HUDEP-2 (cell line): ENCODE results near the gene PCDHGA2.

Experiments
- DNase-seq, 76 experiments: peaks; one replicate each; lab custom pipeline; 2025; ENCODE audit not compliant: unreplicated experiment in 76 of 76; lab: John Stamatoyannopoulos, UW

Gene PCDHGA2

GRCh38 chr5:141375444-141376155, 37.0 kb downstream of the PCDHGA2 start:
- DNase-seq, result peak in 1 of 76 experiments; percentile 3

GRCh38 chr5:141382469-141383294, 44.1 kb downstream of the PCDHGA2 start, which contains the start of gene PCDHGA7:
TSS of gene PCDHGA7 (plus strand) at chr5:141382742. CDS start at chr5:141382900, 158 bp downstream.
- DNase-seq, result no peak

- DNase-seq, result no peak
Observed at GRCh38 chr5:141383345-141383744, 44.8 kb downstream of the PCDHGA2 start.

- DNase-seq, result no peak
Observed at GRCh38 chr5:141384471-141385267, 46.1 kb downstream of the PCDHGA2 start.

GRCh38 chr5:141387557-141388311, 49.2 kb downstream of the PCDHGA2 start, which contains the start of gene PCDHGB4:
TSS of gene PCDHGB4 (plus strand) at chr5:141387698. CDS start at chr5:141387885, 187 bp downstream.
- peak in 2 of 76 experiments; percentile 3 to 15 for DNase-seq

GRCh38 chr5:141388661-141389060, 50.1 kb downstream of the PCDHGA2 start:
- no peak for DNase-seq

- DNase-seq, result no peak
Observed at GRCh38 chr5:141389153-141390042, 50.8 kb downstream of the PCDHGA2 start.

GRCh38 chr5:141392429-141393198, 54.1 kb downstream of the PCDHGA2 start, which contains the start of gene PCDHGA8:
TSS of gene PCDHGA8 (plus strand) at chr5:141392633. CDS start at chr5:141392814, 181 bp downstream.
- no peak for DNase-seq
